Hindlimb muscle (tissue), 1 donor: ENCODE results near the gene NNT. TPM values are rescaled to one million over a fixed set of nuclear protein-coding genes. Genes with fewer than 3 reads are reported as not detected.
"Not testable (repeated sequence)": the region's sequence is repeated elsewhere in the genome, so short reads cannot be mapped to it uniquely, and the experiment has no call there.

Experiments used
- DNase-seq: peaks from one replicate; pipeline ENCODE4 v3.0.0-alpha.2; 2013
- polyA plus RNA-seq: library from polyadenylated mRNA; unstranded; fragments of 120-200 nt; gene quantifications from one replicate; pipeline ENCODE4 v1.2.1, GENCODE V29; 2013; ENCODE audit not compliant: insufficient read length

The NNT gene
- polyA plus RNA-seq, 1 donor, result 80.1 TPM

DNA sequence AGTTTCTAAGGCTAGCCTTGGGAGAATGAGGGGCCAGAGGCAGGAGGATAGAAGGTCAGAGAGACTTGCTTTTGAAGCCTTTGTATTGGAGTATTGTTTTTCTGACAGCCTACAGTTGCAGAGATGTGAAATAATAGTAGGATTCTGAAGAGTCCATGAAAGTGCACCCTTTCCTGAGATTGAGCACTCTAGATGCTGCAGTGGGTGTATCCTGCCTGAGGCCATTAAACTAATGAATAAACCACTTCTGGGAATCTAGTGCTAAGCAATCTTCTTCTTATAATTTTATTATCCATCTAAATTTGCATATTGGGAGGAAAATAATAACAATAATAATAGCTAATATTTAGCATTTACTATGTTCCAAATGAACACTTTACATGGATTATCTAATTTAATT, 19.3 kb upstream of the NNT start:
- DNase-seq, result no peak

DNA sequence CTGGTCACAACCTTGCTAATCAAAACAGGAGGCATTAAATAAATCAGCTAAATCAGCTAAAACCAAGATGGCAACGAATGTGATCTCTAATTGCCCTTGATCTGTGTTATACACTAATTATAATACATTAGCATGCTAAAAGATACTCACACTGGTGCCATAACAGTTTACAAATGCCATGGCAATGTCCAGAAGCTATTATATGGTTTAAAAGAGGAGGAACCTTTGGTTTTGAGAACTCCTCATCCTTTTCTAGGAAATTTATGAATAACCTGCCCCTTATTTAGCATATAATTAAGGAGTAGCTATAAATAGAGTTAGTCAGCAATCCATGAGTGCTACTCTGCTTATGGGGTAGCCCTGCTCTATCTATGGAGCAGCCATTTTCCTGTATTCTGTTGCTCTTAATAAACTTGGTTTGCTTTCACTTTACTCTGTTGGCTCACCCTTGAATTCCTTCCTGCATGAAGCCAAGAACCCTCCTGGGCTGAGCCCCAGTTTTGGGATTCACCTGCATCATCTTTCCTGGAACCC, 18.7 kb upstream of the NNT start:
- DNase-seq, result no peak

GRCh38 chr5:43588842-43589241, 14.1 kb upstream of the NNT start:
- no peak for DNase-seq

- no peak for DNase-seq
Measured at GRCh38 chr5:43589310-43589709, 13.7 kb upstream of the NNT start.

DNA sequence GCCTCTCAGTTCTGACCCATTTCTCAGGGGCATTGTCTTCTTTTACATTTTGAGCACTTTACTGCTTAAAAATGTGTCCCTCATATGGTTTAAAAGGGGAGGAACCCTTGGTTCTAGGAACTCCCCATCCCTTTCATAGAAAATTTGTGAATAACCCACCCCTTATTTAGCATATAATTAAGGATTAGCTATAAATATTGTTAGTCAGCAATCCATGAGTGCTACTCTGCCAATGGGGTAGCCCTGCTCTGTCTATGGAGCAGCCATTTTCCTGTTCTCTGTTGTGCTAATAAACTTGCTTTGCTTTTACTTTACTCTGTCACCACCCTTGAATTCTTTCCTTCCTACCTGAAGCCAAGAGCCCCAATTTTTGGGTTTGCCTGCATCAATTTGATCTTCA, 12.3 kb upstream of the NNT start:
- DNase-seq, result no peak

DNA sequence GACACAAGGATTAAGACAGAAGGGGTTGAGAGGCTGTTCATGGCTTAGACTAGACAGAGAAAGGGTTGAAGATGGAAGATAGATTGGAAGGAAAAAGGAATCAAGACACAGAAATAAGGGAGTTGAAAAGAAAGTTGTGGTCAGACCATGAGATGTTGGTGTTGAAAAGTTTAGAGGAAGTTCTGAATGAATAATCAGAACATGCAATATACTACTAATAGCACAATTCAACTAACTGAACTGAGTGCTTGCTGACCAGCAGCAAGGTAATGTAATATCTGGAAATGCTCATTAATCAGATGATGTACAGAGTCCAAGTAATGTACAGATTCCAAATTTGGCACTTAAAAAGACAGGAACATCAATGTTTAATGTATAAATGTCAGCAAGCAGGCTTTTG, 10.6 kb upstream of the NNT start:
- no peak for DNase-seq

DNA sequence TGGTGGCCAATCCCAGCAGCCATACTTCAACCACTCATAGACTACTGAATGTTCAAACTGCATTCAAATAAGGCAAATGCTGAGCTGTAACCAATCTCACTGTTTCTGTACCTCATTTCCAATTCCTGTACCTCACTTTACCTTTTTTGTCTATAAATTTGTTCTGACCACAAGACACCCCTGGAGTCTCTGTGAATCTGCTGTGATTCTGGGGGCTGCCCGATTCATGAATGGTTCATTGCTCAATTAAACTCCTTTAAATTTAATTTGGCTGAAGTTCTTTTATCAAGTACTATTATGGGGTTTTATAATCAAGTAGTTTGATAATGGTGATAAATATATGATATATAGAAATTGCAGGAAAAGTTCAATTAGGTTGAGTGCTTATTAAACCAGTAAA, 4.1 kb upstream of the NNT start:
- not testable (repeated sequence) for DNase-seq

DNA sequence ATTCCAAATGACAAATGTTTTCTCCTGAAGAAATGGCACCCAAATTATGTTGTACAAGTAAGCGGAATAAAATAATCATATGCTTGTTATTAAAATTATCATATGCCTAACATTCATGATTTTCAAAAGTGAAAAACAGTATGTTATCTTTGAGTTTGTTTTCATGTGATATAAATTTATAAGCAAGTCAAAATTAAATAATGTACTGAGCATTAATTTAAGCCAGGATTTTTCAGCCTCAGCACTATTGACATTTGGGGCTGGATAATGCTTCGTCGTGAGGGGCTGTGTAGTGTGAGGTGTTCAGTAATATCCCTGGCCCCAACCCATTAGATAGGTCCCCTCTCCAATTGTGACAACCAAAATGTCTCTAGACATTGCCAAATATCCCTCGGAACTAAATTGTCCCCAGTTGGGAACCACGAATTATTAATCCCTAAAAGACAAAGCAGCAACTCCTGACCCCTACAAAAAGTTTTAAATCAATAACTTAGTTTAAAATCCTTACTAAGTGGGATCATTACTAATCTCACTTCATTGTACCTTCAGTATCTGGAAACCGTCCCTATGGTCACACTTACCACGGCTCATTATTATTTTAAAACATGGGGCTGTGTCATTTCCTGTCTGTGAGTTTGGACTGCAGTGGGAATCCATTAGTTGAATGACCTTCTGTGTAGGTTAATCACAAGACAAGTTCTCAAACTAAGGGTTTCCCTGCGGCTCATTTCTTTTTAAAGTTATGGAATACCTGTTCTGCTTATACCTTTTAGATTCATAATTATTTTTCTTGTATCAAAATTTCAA, 1.3 kb upstream of the NNT start:
- DNase-seq, result no peak

- no peak for DNase-seq
Measured at GRCh38 chr5:43603344-43604217, 601 bp downstream of the NNT start.

GRCh38 chr5:43604699-43605098, 1.7 kb downstream of the NNT start:
- no peak for DNase-seq

DNA sequence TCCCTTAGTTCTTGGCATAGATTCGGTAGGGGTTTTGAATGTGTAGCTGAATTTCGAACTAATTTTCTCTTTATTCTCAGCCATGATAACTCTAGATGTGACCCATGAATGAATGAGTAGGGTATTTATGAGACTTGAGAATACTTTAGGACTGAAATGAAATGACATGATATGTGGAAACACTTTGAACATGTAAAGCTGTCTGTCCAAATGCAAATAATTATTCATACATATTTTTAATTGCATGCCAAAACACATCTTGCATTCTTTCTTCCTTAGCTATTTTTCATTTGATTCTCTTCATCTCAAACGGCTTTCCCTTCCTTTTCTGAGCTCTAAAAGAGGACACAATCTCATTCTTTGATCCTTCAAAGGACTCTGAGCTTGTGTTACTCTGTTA, 3.4 kb downstream of the NNT start:
- DNase-seq, result no peak

DNA sequence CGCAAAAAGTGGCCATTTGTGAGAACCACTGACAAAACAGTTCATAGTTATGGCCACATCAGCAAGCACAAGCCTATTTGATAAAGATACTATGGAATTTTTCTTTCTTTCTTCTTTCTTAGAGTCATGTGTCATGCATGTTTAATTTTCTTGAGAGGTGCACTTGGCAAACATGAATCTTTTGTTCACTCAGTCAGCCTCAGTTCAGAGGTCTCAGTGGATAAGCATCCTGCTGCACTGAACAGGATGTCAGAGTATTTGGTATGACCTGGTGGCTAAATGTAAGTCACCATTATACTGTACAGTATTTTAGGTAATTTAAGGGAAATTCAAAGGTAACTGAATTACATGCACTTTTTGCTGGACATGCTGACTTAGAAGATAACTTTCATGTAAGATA, 5.4 kb downstream of the NNT start:
- no peak for DNase-seq

DNA sequence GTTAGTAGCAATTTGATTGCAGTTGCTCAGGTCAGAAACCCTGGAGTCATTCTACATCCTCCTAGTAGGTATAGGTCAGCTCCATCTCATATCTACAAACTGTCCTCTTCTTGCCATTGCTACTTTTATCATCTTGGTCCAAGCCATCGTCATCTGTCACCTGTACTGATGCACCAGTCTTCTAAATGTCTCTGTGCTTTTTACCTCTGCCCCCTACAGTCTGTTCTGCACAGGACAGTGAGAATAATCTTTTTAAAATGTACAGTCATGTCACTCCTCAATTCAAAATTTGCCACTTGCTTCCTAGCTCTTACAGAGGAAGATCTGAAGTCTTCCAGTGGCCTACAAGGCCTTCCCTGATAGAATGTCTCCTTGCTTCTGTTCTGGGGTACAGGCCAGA, 6.8 kb downstream of the NNT start:
- DNase-seq, result no peak

DNA sequence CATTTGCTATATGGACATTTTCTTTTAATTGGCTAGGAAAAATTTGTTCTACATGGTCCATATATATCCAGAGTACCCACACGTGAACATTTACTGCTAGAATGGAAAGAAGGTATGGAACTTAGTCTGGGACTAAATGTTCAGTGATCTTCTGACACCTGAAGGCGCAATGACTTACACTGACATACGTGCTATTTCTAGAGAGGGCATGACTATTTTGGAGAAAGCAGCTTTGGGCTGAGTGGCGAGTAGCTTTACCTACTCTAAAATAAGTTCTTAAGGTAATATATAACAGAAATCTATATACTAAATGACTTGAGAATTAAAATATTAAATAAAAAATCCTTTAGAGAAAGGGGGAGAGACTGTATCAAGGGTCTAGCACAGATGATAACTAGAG, 10.4 kb downstream of the NNT start:
- no peak for DNase-seq

GRCh38 chr5:43615445-43616184, 12.6 kb downstream of the NNT start:
- no peak for DNase-seq

DNA sequence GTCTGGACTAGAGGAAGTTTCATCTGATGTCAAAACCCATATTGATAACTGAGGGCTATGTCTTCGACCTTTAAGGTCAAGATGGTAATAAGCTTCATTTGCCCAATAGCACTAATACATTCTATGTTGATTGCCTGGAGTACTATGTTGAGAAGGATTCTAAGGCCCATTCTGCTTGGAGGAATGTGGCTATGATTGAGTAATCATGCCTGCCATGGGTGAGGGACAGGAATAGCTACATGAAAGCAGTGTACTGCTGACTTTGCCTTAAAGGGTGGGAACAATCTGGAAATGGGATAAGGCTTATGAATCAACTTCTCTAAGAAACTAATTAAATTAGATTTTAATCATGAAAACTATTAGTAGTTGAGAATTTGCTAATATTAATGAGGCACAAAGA, 13.6 kb downstream of the NNT start:
- no peak for DNase-seq

DNA sequence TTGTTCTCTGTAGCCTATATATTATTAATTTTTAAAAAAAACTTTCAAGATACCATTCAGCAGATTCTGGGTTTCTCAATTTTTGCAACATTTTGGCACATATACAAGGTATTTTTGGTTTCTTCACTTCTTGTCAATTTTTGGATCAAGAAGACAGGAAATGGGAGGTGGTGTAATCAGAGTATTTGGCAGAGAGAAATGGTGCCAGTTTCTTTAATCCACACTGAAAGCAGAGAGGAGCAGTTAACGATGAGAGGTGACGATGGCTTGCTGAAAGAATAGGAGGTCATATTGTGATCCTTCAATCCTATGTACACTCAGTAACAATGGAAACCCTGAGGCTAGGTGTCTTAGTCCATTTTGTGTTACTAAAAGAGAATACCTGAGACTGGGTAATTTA, 16.4 kb downstream of the NNT start:
- no peak for DNase-seq

- no peak for DNase-seq
Measured at GRCh38 chr5:43619911-43620310, 16.9 kb downstream of the NNT start.

GRCh38 chr5:43620944-43621505, 18.0 kb downstream of the NNT start:
- no peak for DNase-seq

DNA sequence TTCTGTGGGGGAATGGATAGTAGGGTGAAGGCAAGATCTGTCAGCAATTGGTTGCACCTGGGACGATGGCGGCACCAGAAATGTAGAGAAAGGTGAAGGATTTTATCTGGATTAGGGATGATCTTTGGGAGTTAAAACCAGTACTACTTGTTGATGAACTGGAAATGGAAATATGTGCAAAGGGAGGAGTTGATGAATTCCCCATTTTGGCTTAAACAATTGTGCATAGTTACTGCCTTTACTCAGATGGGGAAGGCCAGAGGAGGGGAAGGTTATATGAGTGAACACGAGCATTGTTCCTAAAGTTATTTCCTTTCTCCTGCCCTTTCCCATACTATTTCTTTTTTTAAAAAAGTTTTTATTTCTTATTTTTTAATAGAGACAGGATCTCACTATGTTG, 19.1 kb downstream of the NNT start:
- DNase-seq, result no peak

- DNase-seq, result no peak
Measured at GRCh38 chr5:43623048-43623680, 20.2 kb downstream of the NNT start.

GRCh38 chr5:43627028-43627427, 24.0 kb downstream of the NNT start:
- DNase-seq, result no peak
